T-cell (primary cell): ENCODE measurements around the gene CNNM1. TPM values are rescaled to one million over a fixed set of nuclear protein-coding genes. Genes with fewer than 3 reads are reported as not detected.

Experiments
- ATAC-seq, 4 experiments: fragments of 200-7000 bp in 3 of 4; fragments of 150-1000 bp in 1 of 4; cut with Tn5 transposase; replicated peaks in 1 of 4; 1 replicate in 3 of 4; 2 replicates in 1 of 4; pipeline ENCODE4 v1.10.0; 2021; ENCODE audit warnings: moderate library complexity in 3 of 4, mild to moderate bottlenecking in 2 of 4, moderate number of reproducible peaks in 1 of 4
- CTCF ChIA-PET, 2 donors: fragments of 300-600 bp; sonication (Branson Sonifier 250); formaldehyde crosslinking; loops; one replicate each; lab custom pipeline; 2022; ENCODE audit warnings: antibody characterized with exemption in 2 of 2; lab: Charles Lee
- POLR2A ChIA-PET, 2 donors: fragments of 300-600 bp; sonication (Branson Sonifier 250); formaldehyde crosslinking; loops; one replicate each; lab custom pipeline; 2022; ENCODE audit warnings: antibody characterized with exemption in 2 of 2; lab: Charles Lee
- DNase-seq, 35 experiments: peaks; one replicate each; pipeline versions ENCODE4 v3.0.0 to v3.0.0-alpha.2; 2013 to 2023
- H3K27ac ChIP-seq: one replicate; pipeline ENCODE4 v1.5.1; 2013; ENCODE audit warnings: low read length
- H3K27me3 ChIP-seq, 2 experiments: replicated peaks in 1 of 2; 1 replicate in 1 of 2; 2 replicates in 1 of 2; pipeline versions ENCODE4 v1.6.1 to v1.7.0; 2013; ENCODE audit warnings: low read length in 1 of 2, mixed read lengths in 1 of 2; ENCODE audit not compliant: control insufficient read depth in 2 of 2, insufficient read depth in 2 of 2; ENCODE audit errors: extremely low read depth in 1 of 2
- H3K36me3 ChIP-seq, 2 donors: 1 replicate in 1 of 2; 2 replicates in 1 of 2; pipeline versions ENCODE4 v1.6.1 to v1.7.0; 2013; ENCODE audit warnings: low read length in 1 of 2; ENCODE audit not compliant: control insufficient read depth in 2 of 2, insufficient read depth in 1 of 2; ENCODE audit errors: extremely low read depth in 1 of 2
- H3K4me1 ChIP-seq, 2 experiments: 1 replicate in 1 of 2; 2 replicates in 1 of 2; pipeline versions ENCODE4 v1.6.1 to v1.7.0; 2013; ENCODE audit warnings: low read length in 2 of 2, mixed read lengths in 1 of 2; ENCODE audit not compliant: insufficient read depth in 2 of 2, control insufficient read depth in 1 of 2; ENCODE audit errors: extremely low read depth in 1 of 2
- H3K4me3 ChIP-seq, 2 donors: 1 replicate in 1 of 2; 2 replicates in 1 of 2; pipeline versions ENCODE4 v1.5.1 to v1.7.0; 2013; ENCODE audit warnings: mild to moderate bottlenecking in 2 of 2, low read length in 1 of 2, moderate library complexity in 1 of 2; ENCODE audit not compliant: control insufficient read depth in 1 of 2; ENCODE audit errors: extremely low read depth in 1 of 2
- H3K9me3 ChIP-seq: 2 replicates; pipeline ENCODE4 v1.7.0; 2013
- H3K27ac Mint-ChIP-seq, 2 donors: one replicate each; pipeline ENCODE4 v1.8.0; 2020 to 2021; ENCODE audit warnings: mild to moderate bottlenecking in 2 of 2, mixed read lengths in 2 of 2
- H3K27me3 Mint-ChIP-seq, 2 donors: one replicate each; pipeline ENCODE4 v1.8.0; 2021 to 2022; ENCODE audit warnings: mixed read lengths in 2 of 2
- H3K36me3 Mint-ChIP-seq: one replicate; pipeline ENCODE4 v1.8.0; 2021; ENCODE audit warnings: mixed read lengths
- H3K4me1 Mint-ChIP-seq, 3 donors: one replicate each; pipeline ENCODE4 v1.8.0; 2020 to 2022; ENCODE audit warnings: mixed read lengths in 3 of 3, mild to moderate bottlenecking in 1 of 3
- H3K4me3 Mint-ChIP-seq, 3 donors: one replicate each; pipeline ENCODE4 v1.8.0; 2020 to 2022; ENCODE audit warnings: mild to moderate bottlenecking in 3 of 3, mixed read lengths in 3 of 3, moderate library complexity in 3 of 3
- H3K9me3 Mint-ChIP-seq, 3 donors: one replicate each; pipeline ENCODE4 v1.8.0; 2020 to 2022; ENCODE audit warnings: mixed read lengths in 3 of 3
- WGBS: methylation state at CpG from one replicate; pipeline ENCODE4 v1.1.5; 2013; ENCODE audit warnings: missing lambda C conversion rate; ENCODE audit not compliant: insufficient coverage; 5-methylcytosine and 5-hydroxymethylcytosine counted together
- total RNA-seq, 35 experiments: library from RNA in 6 of 35; stranded (reverse) in 6 of 35; fragments of 120-200 nt in 1 of 35; gene quantifications; one replicate each; pipeline versions ENCODE4 v1.2.1 to v1.2.4 and lab custom pipeline; 2013 to 2026

CNNM1 gene
- total RNA-seq, 5 donors from 2014 or later (not counting 1 experiment from before 2014, with no cell fraction given): 0.25 to 1.2 (median 0.36) TPM

DNA sequence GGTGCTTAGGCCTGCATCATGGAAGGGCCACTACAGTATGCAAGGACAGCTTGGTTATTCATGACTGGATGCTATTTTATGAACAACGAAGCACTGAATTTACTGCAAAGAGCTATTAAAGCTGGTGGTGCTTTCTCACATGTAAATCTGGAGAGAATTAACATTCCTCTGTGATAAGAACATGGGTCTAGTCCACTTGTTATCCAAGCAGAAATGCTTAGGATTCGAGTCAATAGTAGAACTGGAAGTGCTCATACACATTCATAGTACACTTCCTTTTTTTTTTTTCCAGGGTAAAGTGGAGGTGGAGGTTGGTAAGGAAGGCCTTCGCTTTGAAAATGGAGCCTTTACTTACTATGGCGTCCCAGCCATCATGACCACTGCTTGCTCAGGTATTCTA lies 35.0 kb downstream of the CNNM1 start:
- H3K27ac ChIP-seq: no peak overlapping the region
- no peak for DNase-seq
- H3K27me3 ChIP-seq: peaks cover 0 to 10% of the 10 kb centered on the region in 2 experiments
- no peak overlapping the region for H3K4me3 ChIP-seq
- Mint-ChIP-seq H3K27me3 (peaks cover 2 to 4% of the 10 kb centered on the region in 2 donors), H3K4me1 (no peaks in the 10 kb centered on the region), H3K27ac (no peak overlapping the region), H3K9me3 (no peaks in the 10 kb centered on the region), H3K36me3 (no peaks in the 10 kb centered on the region), H3K4me3 (no peak overlapping the region)
- H3K36me3 ChIP-seq: no peaks in the 10 kb centered on the region
- ChIA-PET CTCF (no interaction called here), POLR2A (no interaction called here)
- no peaks in the 10 kb centered on the region for H3K9me3 ChIP-seq
- 93% methylated on average over 2 of the region's 4 CpGs for WGBS
- no peaks in the 10 kb centered on the region for H3K4me1 ChIP-seq
- no peak for ATAC-seq

GRCh38 chr10:99365311-99365710 lies 36.2 kb downstream of the CNNM1 start:
- H3K27me3 Mint-ChIP-seq: peaks cover 9% of the 10 kb centered on the region in 2 donors
- DNase-seq: no peak

GRCh38 chr10:99365736-99366135 lies 36.6 kb downstream of the CNNM1 start:
- Mint-ChIP-seq H3K9me3 (no peaks in the 10 kb centered on the region), H3K27ac (no peak overlapping the region), H3K36me3 (no peaks in the 10 kb centered on the region), H3K4me1 (peaks cover 0 to 1% (median 1%) of the 10 kb centered on the region in 3 donors), H3K4me3 (no peak overlapping the region), H3K27me3 (peaks cover 9 to 12% of the 10 kb centered on the region in 2 donors)
- CTCF ChIA-PET: no interaction called here
- POLR2A ChIA-PET: no interaction called here
- ATAC-seq (no peak), DNase-seq (no peak)
- Histone ChIP-seq H3K9me3 (no peaks in the 10 kb centered on the region), H3K36me3 (no peaks in the 10 kb centered on the region), H3K4me1 (no peaks in the 10 kb centered on the region), H3K27me3 (peaks cover 0 to 10% of the 10 kb centered on the region in 2 experiments), H3K27ac (no peak overlapping the region), H3K4me3 (no peak overlapping the region)
- WGBS: no CpG with 5 or more reads among the region's 1 CpG

More at GRCh38 chr10:99365311-99365710, 36.2 kb downstream of the CNNM1 start:
- no peak for ATAC-seq
- no peaks in the 10 kb centered on the region for H3K4me1 ChIP-seq
- Mint-ChIP-seq H3K4me1 (no peaks in the 10 kb centered on the region), H3K27ac (no peak overlapping the region), H3K9me3 (no peaks in the 10 kb centered on the region), H3K4me3 (no peak overlapping the region), H3K36me3 (no peaks in the 10 kb centered on the region)
- H3K9me3 ChIP-seq: no peaks in the 10 kb centered on the region
- H3K27ac ChIP-seq: no peak overlapping the region
- ChIA-PET POLR2A (no interaction called here), CTCF (no interaction called here)
- no peaks in the 10 kb centered on the region for H3K36me3 ChIP-seq
- peaks cover 0 to 10% of the 10 kb centered on the region in 2 experiments for H3K27me3 ChIP-seq
- no peak overlapping the region for H3K4me3 ChIP-seq
- WGBS: no CpG with 5 or more reads among the region's 1 CpG

DNA sequence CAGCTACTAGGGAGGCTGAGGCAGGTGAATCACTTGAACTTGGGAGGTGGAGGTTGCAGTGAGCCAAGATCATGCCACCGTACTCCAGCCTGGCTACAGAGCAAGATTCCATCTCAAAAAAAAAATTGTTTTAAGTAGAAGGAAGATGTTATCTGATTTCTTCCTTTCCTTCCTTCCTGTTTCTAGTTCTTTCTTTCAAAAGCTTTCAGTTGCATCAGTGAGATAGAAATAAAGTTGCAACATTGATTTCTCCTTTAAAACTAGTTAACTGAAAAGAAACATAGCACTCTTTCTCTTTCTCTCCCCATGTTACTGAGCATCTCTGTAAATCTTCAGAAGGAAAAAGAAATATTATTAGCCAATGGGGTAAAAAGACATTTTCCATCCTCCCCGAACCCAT lies 37.5 kb downstream of the CNNM1 start:
- Mint-ChIP-seq H3K27me3 (peaks cover 11 to 19% of the 10 kb centered on the region in 2 donors), H3K4me1 (peaks cover 5 to 9% (median 8%) of the 10 kb centered on the region in 3 donors), H3K27ac (no peak overlapping the region), H3K36me3 (no peaks in the 10 kb centered on the region), H3K4me3 (no peak overlapping the region), H3K9me3 (no peaks in the 10 kb centered on the region)
- Histone ChIP-seq H3K27me3 (peaks cover 0 to 10% of the 10 kb centered on the region in 2 experiments), H3K27ac (no peak overlapping the region), H3K9me3 (no peaks in the 10 kb centered on the region), H3K4me1 (no peaks in the 10 kb centered on the region), H3K36me3 (no peaks in the 10 kb centered on the region), H3K4me3 (no peak overlapping the region)
- no peak for DNase-seq
- CTCF ChIA-PET: no interaction called here
- POLR2A ChIA-PET: no interaction called here
- no peak for ATAC-seq
- no CpG with 5 or more reads among the region's 2 CpGs for WGBS

- Mint-ChIP-seq H3K4me1 (peaks cover 5 to 9% (median 8%) of the 10 kb centered on the region in 3 donors), H3K4me3 (no peak overlapping the region), H3K9me3 (no peaks in the 10 kb centered on the region), H3K27me3 (peaks cover 18 to 30% of the 10 kb centered on the region in 2 donors), H3K36me3 (no peaks in the 10 kb centered on the region), H3K27ac (no peak overlapping the region)
- Histone ChIP-seq H3K4me1 (no peaks in the 10 kb centered on the region), H3K27me3 (peaks cover 0 to 12% of the 10 kb centered on the region in 2 experiments), H3K9me3 (no peaks in the 10 kb centered on the region), H3K36me3 (no peaks in the 10 kb centered on the region), H3K4me3 (no peak overlapping the region), H3K27ac (no peak overlapping the region)
- DNase-seq (no peak), ATAC-seq (no peak)
- ChIA-PET POLR2A (no interaction called here), CTCF (no interaction called here)
- WGBS: no CpG with 5 or more reads among the region's 1 CpG
These were observed 39.5 kb downstream of the CNNM1 start for GRCh38 chr10:99368646-99369045.

DNA sequence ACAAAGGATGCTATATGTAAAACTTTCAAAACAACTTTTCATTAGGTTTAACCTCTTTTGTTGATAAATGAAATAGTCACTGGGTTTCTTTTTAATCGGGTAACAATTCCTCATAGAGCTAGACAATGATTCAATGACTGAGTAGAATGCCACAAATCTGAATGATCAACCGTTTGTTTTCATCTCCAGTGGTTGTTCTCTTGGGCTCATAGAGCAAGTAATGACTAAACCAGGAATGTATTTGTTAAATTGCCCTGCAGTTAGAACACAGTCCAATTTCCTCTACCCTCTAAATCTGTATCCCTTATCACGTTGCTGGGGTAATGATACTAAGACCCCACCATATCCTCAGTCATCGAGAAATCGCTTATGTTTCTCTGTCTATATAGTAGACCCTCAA lies 40.0 kb downstream of the CNNM1 start:
- Histone ChIP-seq H3K4me3 (no peak overlapping the region), H3K9me3 (no peaks in the 10 kb centered on the region), H3K36me3 (no peaks in the 10 kb centered on the region), H3K27ac (no peak overlapping the region), H3K4me1 (no peaks in the 10 kb centered on the region), H3K27me3 (peaks cover 0 to 12% of the 10 kb centered on the region in 2 experiments)
- Mint-ChIP-seq H3K36me3 (no peaks in the 10 kb centered on the region), H3K9me3 (no peaks in the 10 kb centered on the region), H3K4me1 (peaks cover 5 to 9% (median 8%) of the 10 kb centered on the region in 3 donors), H3K27me3 (peaks cover 19 to 32% of the 10 kb centered on the region in 2 donors), H3K4me3 (no peak overlapping the region), H3K27ac (no peak overlapping the region)
- DNase-seq (no peak), ATAC-seq (no peak)
- WGBS: 100% methylated on average over 1 of the region's 5 CpGs
- CTCF ChIA-PET: no interaction called here
- POLR2A ChIA-PET: no interaction called here

DNA sequence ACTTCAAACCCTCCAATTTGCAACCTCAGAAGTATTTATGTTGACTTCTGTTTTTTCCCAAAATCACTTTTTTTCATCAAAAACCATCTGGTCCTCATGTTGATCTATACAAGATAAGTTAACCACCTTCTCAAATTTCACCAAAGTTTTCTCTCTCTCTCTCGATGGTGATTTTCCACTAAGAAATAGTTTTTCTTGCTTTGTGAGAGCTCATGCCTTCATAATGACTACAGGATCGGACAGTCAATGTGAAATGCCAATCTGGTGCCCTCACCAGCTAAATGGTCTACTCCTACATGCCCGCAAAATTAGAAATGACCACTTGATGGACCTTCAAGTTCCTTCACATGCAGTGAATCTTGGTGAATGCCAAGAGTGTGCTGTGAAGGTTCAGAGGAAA lies 40.4 kb downstream of the CNNM1 start:
- ATAC-seq (no peak), DNase-seq (no peak)
- H3K4me1 Mint-ChIP-seq: peaks cover 5 to 9% (median 8%) of the 10 kb centered on the region in 3 donors
- H3K27me3 Mint-ChIP-seq: peaks cover 20 to 32% of the 10 kb centered on the region in 2 donors
- no peak overlapping the region for H3K27ac Mint-ChIP-seq
- ChIA-PET CTCF (no interaction called here), POLR2A (no interaction called here)
- WGBS: 67% methylated on average over 1 of the region's 3 CpGs
- no peaks in the 10 kb centered on the region for H3K4me1 ChIP-seq
- H3K4me3 ChIP-seq: no peak overlapping the region
- peaks cover 0 to 12% of the 10 kb centered on the region in 2 experiments for H3K27me3 ChIP-seq
- H3K36me3 Mint-ChIP-seq: no peaks in the 10 kb centered on the region
- H3K9me3 ChIP-seq: no peaks in the 10 kb centered on the region
- H3K4me3 Mint-ChIP-seq: no peak overlapping the region
- H3K27ac ChIP-seq: no peak overlapping the region
- H3K36me3 ChIP-seq: no peaks in the 10 kb centered on the region
- no peaks in the 10 kb centered on the region for H3K9me3 Mint-ChIP-seq
